GM18870 (cell line): ENCODE measurements around the gene RSRC1.

Experiments used
- ATAC-seq: cut with Tn5 transposase; IDR thresholded peaks from one replicate; pipeline ENCODE4 v1.9.1; 2021; ENCODE audit warnings: moderate library complexity; ENCODE audit not compliant: unreplicated experiment

RSRC1 gene

GRCh38 chr3:158569794-158570193 is 459.9 kb downstream of the RSRC1 start:
- no peak for ATAC-seq

GRCh38 chr3:158570999-158571702 is 461.3 kb downstream of the RSRC1 start, which contains the start of gene MLF1:
MLF1 (plus strand) TSS chr3:158571194; CDS start chr3:158571301, 107 bp downstream.
- peak; percentile 100 for ATAC-seq

- no peak for ATAC-seq
Observed at GRCh38 chr3:158571969-158572765, 462.3 kb downstream of the RSRC1 start.

GRCh38 chr3:158572766-158573060 is 462.8 kb downstream of the RSRC1 start:
- no peak for ATAC-seq

- ATAC-seq: no peak
Observed at GRCh38 chr3:158573714-158574113, 463.8 kb downstream of the RSRC1 start.

- ATAC-seq: no peak
Observed at GRCh38 chr3:158574646-158575045, 464.8 kb downstream of the RSRC1 start.

- no peak for ATAC-seq
Observed at GRCh38 chr3:158590223-158590622, 480.3 kb downstream of the RSRC1 start.
